GM23248 (cell line): ENCODE measurements around the gene SENP1. TPM values are rescaled to one million over a fixed set of nuclear protein-coding genes. Genes with fewer than 3 reads are reported as not detected.

ENCODE experiments used
- DNase-seq: peaks from one replicate; pipeline ENCODE4 v3.0.0-alpha.2; 2015
- H2AFZ ChIP-seq: fragments of 200-600 bp; sonication (generic); 2 replicates; pipeline ENCODE4 v1.6.1; 2016; ENCODE audit warnings: antibody characterized with exemption
- H3F3A ChIP-seq: fragments of 200-600 bp; sonication (generic); 2 replicates; pipeline ENCODE4 v1.6.1; 2016; ENCODE audit warnings: mild to moderate bottlenecking, antibody characterized with exemption, mixed run types; ENCODE audit not compliant: insufficient read depth
- H3K27ac ChIP-seq: fragments of 200-600 bp; sonication (generic); 2 replicates; pipeline ENCODE4 v1.5.1; 2016; ENCODE audit warnings: mild to moderate bottlenecking
- H3K27me3 ChIP-seq: fragments of 200-600 bp; sonication (generic); replicated peaks from 2 replicates; pipeline ENCODE4 v1.6.1; 2016; ENCODE audit warnings: mild to moderate bottlenecking; ENCODE audit not compliant: insufficient read depth
- H3K36me3 ChIP-seq: fragments of 200-600 bp; sonication (generic); 2 replicates; pipeline ENCODE4 v1.6.1; 2016; ENCODE audit warnings: low read depth, mild to moderate bottlenecking
- H3K4me1 ChIP-seq: fragments of 200-600 bp; sonication (generic); 2 replicates; pipeline ENCODE4 v1.6.1; 2016; ENCODE audit warnings: mild to moderate bottlenecking; ENCODE audit not compliant: insufficient read depth
- H3K4me2 ChIP-seq: fragments of 200-600 bp; sonication (generic); one replicate; pipeline ENCODE4 v1.6.1; 2016; ENCODE audit warnings: mild to moderate bottlenecking; ENCODE audit not compliant: unreplicated experiment
- H3K4me3 ChIP-seq: fragments of 200-600 bp; sonication (generic); 2 replicates; pipeline ENCODE4 v1.5.1; 2016; ENCODE audit warnings: mild to moderate bottlenecking
- H3K79me2 ChIP-seq: fragments of 200-600 bp; sonication (generic); 2 replicates; pipeline ENCODE4 v1.6.1; 2016; ENCODE audit warnings: mild to moderate bottlenecking; ENCODE audit not compliant: insufficient read depth
- H3K9ac ChIP-seq: fragments of 200-600 bp; sonication (generic); 2 replicates; pipeline ENCODE4 v1.6.1; 2016; ENCODE audit warnings: mild to moderate bottlenecking
- H3K9me2 ChIP-seq: fragments of 200-600 bp; sonication (generic); 2 replicates; pipeline ENCODE4 v1.6.1; 2016; ENCODE audit warnings: mixed run types, mild to moderate bottlenecking, moderate library complexity; ENCODE audit not compliant: insufficient read depth
- H3K9me3 ChIP-seq: fragments of 200-600 bp; sonication (generic); one replicate; pipeline ENCODE4 v1.6.1; 2017; ENCODE audit warnings: low read depth
- H4K20me1 ChIP-seq: fragments of 200-600 bp; sonication (generic); 2 replicates; pipeline ENCODE4 v1.6.0; 2016; ENCODE audit not compliant: insufficient read depth
- EZH2 ChIP-seq: fragments of 200-600 bp; sonication (generic); IDR thresholded peaks from 2 replicates; pipeline ENCODE4 v1.6.1; 2018; ENCODE audit warnings: antibody characterized with exemption, mild to moderate bottlenecking; ENCODE audit not compliant: insufficient read depth, poor library complexity, severe bottlenecking
- EZH2phosphoT487 ChIP-seq: fragments of 200-600 bp; sonication (generic); IDR thresholded peaks from 2 replicates; pipeline ENCODE4 v1.6.1; 2018; ENCODE audit warnings: antibody characterized with exemption, moderate library complexity, mild to moderate bottlenecking, low read depth; ENCODE audit not compliant: insufficient read depth
- WGBS, 2 experiments: methylation state at CpG; one replicate each; pipeline ENCODE4 v1.1.6; 2015 to 2017; ENCODE audit warnings: low lambda C conversion rate in 2 of 2, low coverage in 1 of 2; ENCODE audit errors: missing lambda C conversion rate in 2 of 2; 5-methylcytosine and 5-hydroxymethylcytosine counted together
- in situ Hi-C: fragments of 300-500 bp; cut with MboI; formaldehyde crosslinking; loops from 2 replicates; pipeline ENCODE4 v1.15.0; 2020
- polyA plus RNA-seq: library from polyadenylated mRNA; unstranded; fragments of >200 nt; fragmentation: Nextera tagmentation; extraction: Ambion mirVana; gene quantifications from 2 replicates; pipeline ENCODE4 v1.2.1, GENCODE V29; 2016
- total RNA-seq: library from RNA; depleted of rRNA; stranded (reverse); fragments of >200 nt; shearing (Covaris generic); gene quantifications from 2 replicates; pipeline ENCODE4 v1.2.3, GENCODE V29; 2014

Gene SENP1
- total and polyA plus RNA-seq, 2 experiments from 2014 or later, result 6.7 to 15.3 TPM

DNA sequence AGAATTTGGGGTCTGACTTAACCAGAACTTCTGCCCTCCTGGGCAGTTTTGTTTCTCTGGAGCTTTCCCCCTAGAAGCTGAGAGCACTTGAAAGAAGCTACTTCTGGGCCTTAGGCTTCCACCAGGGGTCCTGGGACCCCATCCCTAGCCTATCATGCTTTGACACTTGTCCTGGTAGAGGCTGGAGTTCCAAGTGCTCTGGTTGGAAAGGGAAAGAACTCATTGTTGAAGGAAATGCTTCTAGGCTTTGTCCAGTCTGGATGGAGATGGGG, 100.2 kb downstream of the SENP1 start:
- no peak overlapping the region for H3K4me3 ChIP-seq
- TF ChIP-seq EZH2phosphoT487 (no peak), EZH2 (no peak)
- no peaks in the 10 kb centered on the region for H3F3A ChIP-seq
- H3K27me3 ChIP-seq, result peaks cover 80% of the 10 kb centered on the region
- no peaks in the 10 kb centered on the region for H3K36me3 ChIP-seq
- DNase-seq, result no peak
- H3K4me2 ChIP-seq, result no peak overlapping the region
- H3K9ac ChIP-seq, result no peak overlapping the region
- peaks cover 6% of the 10 kb centered on the region; the same call in 1 of the 2 replicates for H3K4me1 ChIP-seq
- H4K20me1 ChIP-seq, result no peaks in the 10 kb centered on the region
- H3K79me2 ChIP-seq, result no peaks in the 10 kb centered on the region
- no peaks in the 10 kb centered on the region for H3K9me3 ChIP-seq
- H3K27ac ChIP-seq, result no peak overlapping the region
- in situ Hi-C loops, result no loop called here
- H2AFZ ChIP-seq, result no peak overlapping the region
- no peaks in the 10 kb centered on the region for H3K9me2 ChIP-seq

DNA sequence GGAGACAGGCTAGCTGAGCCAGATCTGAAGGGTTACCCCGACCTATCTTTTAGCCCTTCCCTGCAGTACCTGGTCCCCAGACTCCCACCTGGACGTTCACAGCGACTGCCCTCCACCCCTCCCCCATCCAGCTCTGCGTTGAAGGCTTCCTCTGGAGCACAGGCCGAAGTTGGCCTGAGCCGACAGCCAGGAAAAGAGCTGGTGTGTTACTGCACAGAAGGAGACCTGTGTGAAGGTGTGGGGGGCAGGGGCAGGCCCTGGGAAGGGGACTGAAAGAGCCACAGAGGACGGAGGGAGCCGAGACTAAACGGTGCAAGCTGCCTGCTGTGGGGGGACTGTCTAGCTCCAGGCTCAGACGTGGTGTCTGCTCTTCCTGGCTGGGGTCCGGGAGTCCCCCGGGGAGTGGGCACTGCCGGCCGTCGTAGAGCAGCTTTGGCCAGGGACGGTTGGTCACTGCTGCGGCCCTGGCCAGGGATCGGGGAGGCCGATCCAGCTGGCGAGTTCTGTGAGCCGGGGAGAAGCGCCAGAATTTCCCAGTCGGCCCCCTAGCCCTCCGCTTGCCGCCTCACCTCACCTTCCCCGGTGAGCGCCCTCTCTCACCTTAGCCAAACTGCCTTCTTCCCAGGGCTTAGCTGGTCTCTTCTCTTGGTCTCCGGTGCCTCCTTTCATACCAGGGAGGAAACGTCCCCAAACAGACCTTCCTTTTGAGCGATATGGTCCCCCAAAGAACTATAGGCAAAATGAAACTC, 100.7 kb downstream of the SENP1 start:
- H3F3A ChIP-seq, result no peaks in the 10 kb centered on the region
- no peak for DNase-seq
- TF ChIP-seq EZH2, result no peak
- TF ChIP-seq EZH2phosphoT487, result no peak
- WGBS, 2 experiments, result 40 to 47% methylated on average over 26 to 30 of the region's 30 CpGs
- H3K27me3 ChIP-seq, result peaks cover 83% of the 10 kb centered on the region
- H2AFZ ChIP-seq, result no peak overlapping the region
- H3K4me3 ChIP-seq, result no peak overlapping the region
- H3K9me2 ChIP-seq, result no peaks in the 10 kb centered on the region
- no peaks in the 10 kb centered on the region for H3K36me3 ChIP-seq
- no peaks in the 10 kb centered on the region for H3K79me2 ChIP-seq
- no peaks in the 10 kb centered on the region for H3K9me3 ChIP-seq
- H3K4me2 ChIP-seq, result no peak overlapping the region
- H3K4me1 ChIP-seq, result peaks cover 6% of the 10 kb centered on the region; the same call in 1 of the 2 replicates
- in situ Hi-C loops, result no loop called here
- no peak overlapping the region for H3K27ac ChIP-seq
- no peaks in the 10 kb centered on the region for H4K20me1 ChIP-seq
- H3K9ac ChIP-seq, result no peak overlapping the region

DNA sequence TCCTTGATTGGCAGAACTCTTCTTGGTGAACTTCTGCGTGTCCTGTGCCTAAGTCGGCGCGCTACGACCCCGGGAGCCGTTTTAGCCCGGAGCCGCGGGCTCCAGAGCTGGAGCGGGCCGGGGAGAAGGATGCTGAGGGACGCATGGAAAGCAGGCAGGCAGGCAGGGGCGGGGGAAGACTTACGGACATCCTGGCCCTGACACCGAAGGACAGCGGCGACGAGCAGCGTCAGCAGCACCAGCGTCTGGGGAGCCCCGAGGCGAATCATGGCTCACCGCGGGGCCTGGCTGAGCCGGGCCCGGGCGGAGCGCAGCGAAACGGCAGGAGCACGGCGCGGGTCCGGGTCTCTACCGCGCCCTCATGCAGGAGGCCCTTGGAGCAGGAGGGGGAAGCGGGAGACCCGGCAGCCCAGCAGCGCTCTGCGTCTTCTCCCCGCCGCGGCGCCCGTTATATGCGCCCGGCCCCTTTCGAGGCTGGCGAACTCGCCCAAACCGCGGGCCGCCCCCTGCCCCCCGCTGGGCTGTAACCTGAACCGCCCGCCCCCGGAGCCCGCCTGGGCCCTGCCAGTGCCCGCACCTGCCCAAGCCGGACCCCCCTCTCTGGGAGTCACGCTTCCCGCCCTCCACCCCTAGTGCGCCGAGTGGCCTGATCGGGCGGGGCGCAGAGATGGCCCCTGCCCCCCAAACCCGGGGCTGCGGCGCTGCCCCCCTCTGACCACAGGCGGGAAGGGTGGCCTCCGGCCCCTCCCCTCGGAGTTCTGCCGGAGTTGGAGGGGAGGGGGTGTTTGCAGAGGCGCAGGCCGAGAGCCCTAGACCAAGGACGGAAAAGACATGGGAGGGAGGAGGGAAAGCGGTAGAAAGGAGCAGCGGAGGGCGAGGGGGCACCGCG, 101.6 kb downstream of the SENP1 start, which contains the start of gene COL2A1:
Gene COL2A1, minus strand, starts transcription at position 424 of the 889 bp plus-strand sequence. Its CDS starts 155 bp downstream, at position 269.
- 2% methylated on average over 54 to 71 of the region's 83 CpGs for WGBS, 2 experiments
- Histone ChIP-seq H3K9me2 (no peaks in the 10 kb centered on the region), H3K4me2 (peak within 1 kb of the TSS; percentile 61), H3K79me2 (no peaks in the 10 kb centered on the region), H3K9ac (no peak within 1 kb of the TSS), H3K4me1 (peaks cover 6% of the 10 kb centered on the region; the same call in 1 of the 2 replicates), H3K27ac (no peak within 1 kb of the TSS), H2AFZ (peak within 1 kb of the TSS; percentile 52; the same call in 1 of the 2 replicates), H3K9me3 (no peaks in the 10 kb centered on the region), H3K4me3 (peak within 1 kb of the TSS; percentile 51; the same call in 1 of the 2 replicates), H3K36me3 (no peaks in the 10 kb centered on the region), H3F3A (no peaks in the 10 kb centered on the region), H3K27me3 (peaks cover 79% of the 10 kb centered on the region), H4K20me1 (no peaks in the 10 kb centered on the region)
- in situ Hi-C loops, result no loop called here
- DNase-seq, result peak; percentile 60
- TF ChIP-seq EZH2, result peak; percentile 82
- TF ChIP-seq EZH2phosphoT487, result 0 out of 2 replicates have a peak, but pooled peaks have one; percentile 15

DNA sequence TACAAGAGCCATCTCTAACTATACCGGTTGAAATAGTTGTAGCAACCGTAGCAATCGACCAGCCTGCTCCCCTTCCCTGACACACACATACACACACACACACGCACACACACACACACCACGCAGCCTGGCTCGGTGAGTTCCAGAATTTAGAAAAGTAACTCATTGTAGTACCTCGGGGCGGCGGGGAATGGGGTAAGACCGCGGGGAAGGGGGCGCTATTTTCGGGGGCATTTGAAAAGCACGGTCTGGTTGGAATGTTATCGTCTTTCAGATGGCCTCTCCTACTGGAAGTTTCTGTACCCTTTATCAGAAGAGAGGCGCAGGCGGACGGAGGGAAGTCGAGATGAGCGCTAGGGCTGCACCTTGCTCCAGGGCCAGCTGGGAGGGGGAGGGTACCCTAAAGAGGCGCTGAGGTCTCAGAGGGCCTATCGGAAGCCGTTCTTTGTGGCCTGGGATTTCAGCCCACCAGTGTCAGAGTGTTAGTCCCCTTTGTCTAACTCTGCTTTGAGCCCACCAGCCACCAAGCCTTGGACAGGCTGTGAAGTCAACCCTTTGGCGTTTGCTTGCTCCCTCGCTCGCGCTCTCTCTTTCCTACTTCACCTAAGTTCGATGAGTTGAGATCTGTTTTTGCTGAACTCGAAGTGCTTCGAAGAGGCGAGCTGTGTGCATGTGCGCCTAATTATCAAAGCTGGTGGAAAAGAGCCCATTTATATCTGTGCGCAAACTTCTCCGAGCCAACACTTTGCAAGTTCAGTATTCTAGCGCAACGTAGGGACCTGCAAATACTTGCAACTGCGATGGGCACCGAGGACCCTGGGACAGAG, 102.4 kb downstream of the SENP1 start:
- Histone ChIP-seq H3K4me1 (peaks cover 6% of the 10 kb centered on the region; the same call in 1 of the 2 replicates), H3K9me3 (no peaks in the 10 kb centered on the region), H3K4me3 (peak overlapping the region; percentile 51; the same call in 1 of the 2 replicates), H2AFZ (peak overlapping the region; percentile 52; the same call in 1 of the 2 replicates), H3K9me2 (no peaks in the 10 kb centered on the region), H3K9ac (no peak overlapping the region), H3K27me3 (peaks cover 75% of the 10 kb centered on the region), H3K4me2 (peak overlapping the region; percentile 61), H3F3A (no peaks in the 10 kb centered on the region), H3K79me2 (no peaks in the 10 kb centered on the region), H3K36me3 (no peaks in the 10 kb centered on the region), H4K20me1 (no peaks in the 10 kb centered on the region), H3K27ac (no peak overlapping the region)
- in situ Hi-C loops, result no loop called here
- DNase-seq, result peak; percentile 12
- 4 to 5% methylated on average over 38 of the region's 38 CpGs for WGBS, 2 experiments
- TF ChIP-seq EZH2, result peak; percentile 92
- TF ChIP-seq EZH2phosphoT487, result no peak; the same call in none of the 2 replicates
